Loucy (cell line): ENCODE results near the gene SLC25A21.

Experiments
- CTCF ChIP-seq: fragments of 200-600 bp; sonication (generic); conservative IDR thresholded peaks from 2 replicates; pipeline ENCODE4 v1.5.1; 2014; ENCODE audit warnings: mild to moderate bottlenecking, antibody characterized with exemption, low read length
- EZH2phosphoT487 ChIP-seq: fragments of 200-600 bp; IDR thresholded peaks from 2 replicates; pipeline ENCODE4 v1.6.1; 2018; ENCODE audit warnings: antibody characterized with exemption, mild to moderate bottlenecking, moderate library complexity, borderline replicate concordance

GRCh38 chr14:36947362-36947761, 225.0 kb downstream of the SLC25A21 start:
- no peak for TF ChIP-seq CTCF
- TF ChIP-seq EZH2phosphoT487: no peak
